ENCODE results near the gene S100A10.

- TF ChIP-seq POLR2A (IDR thresholded peaks at IDR 0.05) = no peak
- TF ChIP-seq, protein P1, sequence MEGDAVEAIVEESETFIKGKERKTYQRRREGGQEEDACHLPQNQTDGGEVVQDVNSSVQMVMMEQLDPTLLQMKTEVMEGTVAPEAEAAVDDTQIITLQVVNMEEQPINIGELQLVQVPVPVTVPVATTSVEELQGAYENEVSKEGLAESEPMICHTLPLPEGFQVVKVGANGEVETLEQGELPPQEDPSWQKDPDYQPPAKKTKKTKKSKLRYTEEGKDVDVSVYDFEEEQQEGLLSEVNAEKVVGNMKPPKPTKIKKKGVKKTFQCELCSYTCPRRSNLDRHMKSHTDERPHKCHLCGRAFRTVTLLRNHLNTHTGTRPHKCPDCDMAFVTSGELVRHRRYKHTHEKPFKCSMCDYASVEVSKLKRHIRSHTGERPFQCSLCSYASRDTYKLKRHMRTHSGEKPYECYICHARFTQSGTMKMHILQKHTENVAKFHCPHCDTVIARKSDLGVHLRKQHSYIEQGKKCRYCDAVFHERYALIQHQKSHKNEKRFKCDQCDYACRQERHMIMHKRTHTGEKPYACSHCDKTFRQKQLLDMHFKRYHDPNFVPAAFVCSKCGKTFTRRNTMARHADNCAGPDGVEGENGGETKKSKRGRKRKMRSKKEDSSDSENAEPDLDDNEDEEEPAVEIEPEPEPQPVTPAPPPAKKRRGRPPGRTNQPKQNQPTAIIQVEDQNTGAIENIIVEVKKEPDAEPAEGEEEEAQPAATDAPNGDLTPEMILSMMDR (IDR thresholded peaks at IDR 0.05) = no peak
Measured at GRCh38 chr1:152005360-152005912, 11.8 kb upstream of the S100A10 start.

Measured in thyroid gland (tissue), 4 donors.